HG02678 (cell line): ENCODE data around the gene TMTC1.

Experiments
- ATAC-seq: cut with Tn5 transposase; IDR thresholded peaks from one replicate; pipeline ENCODE4 v1.9.1; 2021; ENCODE audit warnings: mild to moderate bottlenecking, moderate library complexity; ENCODE audit not compliant: unreplicated experiment

The TMTC1 gene

GRCh38 chr12:29492891-29493290 lies 290.9 kb downstream of the TMTC1 start:
- ATAC-seq, result no peak

- no peak for ATAC-seq
Measured at GRCh38 chr12:29486972-29487371, 296.8 kb downstream of the TMTC1 start.

GRCh38 chr12:29463198-29463597 lies 320.5 kb downstream of the TMTC1 start:
- no peak for ATAC-seq

GRCh38 chr12:29460082-29460481 lies 323.7 kb downstream of the TMTC1 start:
- no peak for ATAC-seq

GRCh38 chr12:29455087-29455486 lies 328.7 kb downstream of the TMTC1 start:
- no peak for ATAC-seq

GRCh38 chr12:29451888-29452287 lies 331.9 kb downstream of the TMTC1 start:
- no peak for ATAC-seq
